GM18507 (cell line): ENCODE measurements around the gene B4GALNT2.

Experiments used
- DNase-seq: peaks from one replicate; pipeline ENCODE4 v3.0.0; 2011; ENCODE audit warnings: low read depth; ENCODE audit not compliant: insufficient read length; ENCODE audit errors: extremely low spot score
- FAIRE-seq: peaks from 2 replicates; lab custom pipeline; 2011; peaks lifted over from hg19 to GRCh38; lab: Jason Lieb, UNC

B4GALNT2 gene

DNA sequence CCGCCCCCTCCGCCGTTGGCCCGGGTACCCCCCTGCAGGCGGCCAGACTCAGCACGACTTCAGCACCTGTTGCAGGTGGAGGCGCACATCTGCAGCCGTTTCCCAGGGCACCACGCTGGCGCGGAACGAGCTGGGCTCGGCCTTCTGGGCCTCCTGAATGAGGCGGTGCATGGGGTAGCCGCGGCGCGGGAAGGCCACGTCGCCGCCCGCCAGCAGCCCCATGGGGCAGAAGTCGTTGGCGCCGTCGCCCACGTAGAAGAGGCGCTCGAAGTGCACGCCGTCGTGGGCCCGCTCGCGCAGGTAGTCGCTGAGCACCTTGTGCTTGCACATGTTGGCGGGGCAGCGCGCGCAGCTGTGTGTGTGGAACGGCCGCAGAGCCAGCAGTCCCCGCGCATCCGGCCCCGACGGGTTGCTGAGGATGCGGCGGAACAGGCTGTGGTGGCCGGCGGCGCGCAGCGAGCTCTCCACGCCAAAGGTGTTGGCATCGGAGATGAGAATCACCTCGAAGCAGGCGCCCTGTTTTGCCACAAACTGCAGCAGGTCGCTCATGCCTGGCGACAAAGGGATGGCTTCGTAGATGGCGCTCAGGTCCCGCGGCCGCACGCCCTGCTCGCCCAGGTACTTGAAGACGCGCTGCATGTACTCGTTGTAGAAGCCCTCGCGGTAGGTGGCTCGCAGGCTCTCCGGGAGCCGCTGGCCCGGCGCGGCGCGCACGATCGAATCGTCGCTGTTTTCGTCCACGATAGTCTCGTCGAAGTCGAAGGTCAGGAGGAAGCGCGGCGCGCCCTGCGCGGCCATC lies 91.8 kb downstream of the B4GALNT2 start:
- FAIRE-seq (no peak), DNase-seq (no peak)

DNA sequence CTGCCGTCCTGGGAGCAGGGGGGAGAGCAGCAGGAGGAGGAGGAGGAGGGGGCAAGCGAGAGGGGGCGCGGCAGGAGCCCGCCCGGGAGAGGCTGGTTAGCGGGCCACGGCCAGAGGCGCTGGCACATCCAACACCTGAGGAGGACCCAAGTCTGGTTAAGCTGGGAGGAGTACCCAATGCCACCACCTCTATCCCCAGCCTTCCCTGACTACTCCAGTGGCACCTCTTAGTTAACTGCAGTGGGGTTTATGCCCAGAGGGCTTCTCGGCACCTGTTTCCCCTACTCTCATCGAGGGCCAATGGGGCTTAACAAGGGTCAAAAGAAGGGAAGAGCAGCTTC lies 92.4 kb downstream of the B4GALNT2 start:
- DNase-seq, result no peak
- no peak for FAIRE-seq

DNA sequence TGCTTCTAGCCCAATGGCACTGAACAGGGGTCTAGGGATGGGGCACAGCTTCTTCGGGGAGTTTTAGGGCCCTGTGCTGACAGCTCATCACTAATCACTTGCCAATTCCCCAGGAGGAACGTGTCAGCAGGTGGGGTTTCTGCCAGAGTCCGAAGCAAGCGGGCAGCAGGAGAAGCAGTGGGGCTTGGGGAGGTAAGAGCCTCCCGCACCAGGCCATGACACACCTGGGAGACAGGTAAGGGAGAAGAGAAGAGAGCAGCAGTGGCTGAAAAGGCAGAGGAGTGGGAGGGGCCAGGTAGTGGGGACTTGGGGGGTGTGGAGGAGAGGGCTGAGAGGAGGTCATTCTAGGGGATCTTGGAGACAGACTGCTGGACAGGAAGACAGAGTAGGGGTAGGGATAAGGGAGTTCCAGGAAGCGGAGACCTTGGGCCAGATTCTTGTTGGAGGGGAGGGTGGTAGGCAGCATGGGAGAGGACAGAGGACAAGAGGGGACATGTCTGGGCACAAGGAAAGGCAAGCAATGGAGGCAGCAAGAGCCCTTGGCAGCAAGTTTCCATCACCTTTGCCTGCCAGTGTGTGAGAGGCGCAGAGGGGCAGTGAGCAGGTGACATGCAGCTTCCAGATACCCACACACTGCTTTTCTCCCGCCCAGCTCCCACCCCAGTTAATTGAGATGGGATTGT lies 93.1 kb downstream of the B4GALNT2 start:
- DNase-seq (no peak), FAIRE-seq (no peak)
